ENCODE measurements around the gene TMEM134. TPM values are rescaled to one million over a fixed set of nuclear protein-coding genes. Genes with fewer than 3 reads are reported as not detected.

Gene TMEM134
- total RNA-seq, 1 donor from 2014 or later = 40.8 TPM

DNA sequence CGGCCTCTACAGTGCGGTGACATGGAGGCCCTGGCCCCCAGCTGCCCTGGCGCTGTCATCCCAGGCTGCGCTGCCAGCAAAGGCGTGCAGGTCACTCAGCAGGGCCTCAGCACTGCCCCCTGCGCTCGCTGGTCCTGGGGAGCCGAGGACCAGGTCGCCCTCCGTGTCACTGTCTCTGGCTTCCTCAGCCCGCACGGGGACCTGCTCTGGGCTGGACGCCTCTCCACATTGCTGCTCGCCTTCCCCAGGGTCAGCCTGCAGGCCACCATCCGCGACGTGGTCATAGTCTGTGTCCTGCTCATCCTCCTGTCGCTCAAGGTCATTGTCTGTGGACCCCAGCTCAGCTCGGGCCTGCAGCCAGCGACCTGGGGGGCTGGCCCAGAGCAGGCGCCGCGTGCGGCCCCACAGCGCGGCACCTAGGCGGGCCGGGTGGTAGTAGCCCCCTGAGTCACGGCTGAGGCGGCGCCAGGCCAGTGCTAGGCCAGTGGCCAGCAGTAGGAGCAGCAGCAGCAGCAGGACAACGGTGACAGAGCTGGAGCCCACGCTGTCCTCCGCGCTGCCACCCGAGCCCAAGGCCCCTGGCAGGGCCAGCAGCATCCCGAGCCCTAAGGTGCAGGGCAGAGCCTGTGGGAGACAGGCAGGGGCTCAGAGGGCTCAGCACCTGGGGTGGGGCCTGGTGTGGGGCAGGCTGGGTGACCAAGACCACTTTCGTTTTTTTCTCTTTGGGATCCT lies 33.2 kb downstream of the TMEM134 start:
- no peak overlapping the region for H3K4me3 Mint-ChIP-seq
- H3K36me3 Mint-ChIP-seq (ENCODE audit: low read depth) = peaks cover 3% of the 10 kb centered on the region
- no peaks in the 10 kb centered on the region for H3K9me3 Mint-ChIP-seq
- H3K4me1 Mint-ChIP-seq = no peaks in the 10 kb centered on the region
- no peak overlapping the region for H3K27ac Mint-ChIP-seq (ENCODE audit: unreplicated experiment)
- no peak for DNase-seq (ENCODE audit: low read depth, low spot score)
- no peaks in the 10 kb centered on the region for H3K27me3 Mint-ChIP-seq (ENCODE audit: low read depth)
- TF ChIP-seq, protein P1, sequence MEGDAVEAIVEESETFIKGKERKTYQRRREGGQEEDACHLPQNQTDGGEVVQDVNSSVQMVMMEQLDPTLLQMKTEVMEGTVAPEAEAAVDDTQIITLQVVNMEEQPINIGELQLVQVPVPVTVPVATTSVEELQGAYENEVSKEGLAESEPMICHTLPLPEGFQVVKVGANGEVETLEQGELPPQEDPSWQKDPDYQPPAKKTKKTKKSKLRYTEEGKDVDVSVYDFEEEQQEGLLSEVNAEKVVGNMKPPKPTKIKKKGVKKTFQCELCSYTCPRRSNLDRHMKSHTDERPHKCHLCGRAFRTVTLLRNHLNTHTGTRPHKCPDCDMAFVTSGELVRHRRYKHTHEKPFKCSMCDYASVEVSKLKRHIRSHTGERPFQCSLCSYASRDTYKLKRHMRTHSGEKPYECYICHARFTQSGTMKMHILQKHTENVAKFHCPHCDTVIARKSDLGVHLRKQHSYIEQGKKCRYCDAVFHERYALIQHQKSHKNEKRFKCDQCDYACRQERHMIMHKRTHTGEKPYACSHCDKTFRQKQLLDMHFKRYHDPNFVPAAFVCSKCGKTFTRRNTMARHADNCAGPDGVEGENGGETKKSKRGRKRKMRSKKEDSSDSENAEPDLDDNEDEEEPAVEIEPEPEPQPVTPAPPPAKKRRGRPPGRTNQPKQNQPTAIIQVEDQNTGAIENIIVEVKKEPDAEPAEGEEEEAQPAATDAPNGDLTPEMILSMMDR (conservative IDR thresholded peaks at IDR 0.05) = no peak

DNA sequence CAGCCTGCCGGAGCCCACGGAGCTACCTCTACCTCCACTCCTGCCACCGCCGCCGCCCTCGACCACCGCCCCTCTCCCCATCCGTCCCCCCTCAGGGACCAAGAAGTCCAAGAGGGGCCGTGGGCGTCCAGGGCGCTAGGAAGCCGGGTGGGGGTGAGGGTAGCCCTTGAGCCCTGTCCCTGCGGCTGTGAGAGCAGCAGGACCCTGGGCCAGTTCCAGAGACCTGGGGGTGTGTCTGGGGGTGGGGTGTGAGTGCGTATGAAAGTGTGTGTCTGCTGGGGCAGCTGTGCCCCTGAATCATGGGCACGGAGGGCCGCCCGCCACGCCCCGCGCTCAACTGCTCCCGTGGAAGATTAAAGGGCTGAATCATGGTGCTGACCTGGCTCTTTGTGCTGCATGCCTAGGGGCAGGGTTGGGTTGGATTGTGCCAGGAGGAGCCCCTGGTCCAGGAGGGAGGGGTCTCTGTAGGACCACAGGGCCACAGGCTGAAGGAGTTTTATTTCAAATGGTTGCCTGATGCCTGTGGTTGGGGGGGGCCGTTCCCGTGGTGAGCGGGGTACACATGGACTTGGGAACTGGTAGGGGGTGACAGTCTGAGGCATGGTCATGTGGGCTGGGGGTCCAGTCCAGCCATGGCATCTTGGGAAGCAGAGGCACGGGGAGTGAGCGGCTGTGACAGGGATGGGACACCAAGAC lies 33.9 kb downstream of the TMEM134 start:
- Mint-ChIP-seq H3K4me3 (no peak overlapping the region), H3K27me3 (ENCODE audit: low read depth) (no peaks in the 10 kb centered on the region), H3K27ac (ENCODE audit: unreplicated experiment) (peak overlapping the region; percentile 35), H3K9me3 (no peaks in the 10 kb centered on the region), H3K4me1 (no peaks in the 10 kb centered on the region), H3K36me3 (ENCODE audit: low read depth) (peaks cover 3% of the 10 kb centered on the region)
- TF ChIP-seq, protein P1 (conservative IDR thresholded peaks at IDR 0.05) = no peak
- DNase-seq (ENCODE audit: low read depth, low spot score) = no peak

DNA sequence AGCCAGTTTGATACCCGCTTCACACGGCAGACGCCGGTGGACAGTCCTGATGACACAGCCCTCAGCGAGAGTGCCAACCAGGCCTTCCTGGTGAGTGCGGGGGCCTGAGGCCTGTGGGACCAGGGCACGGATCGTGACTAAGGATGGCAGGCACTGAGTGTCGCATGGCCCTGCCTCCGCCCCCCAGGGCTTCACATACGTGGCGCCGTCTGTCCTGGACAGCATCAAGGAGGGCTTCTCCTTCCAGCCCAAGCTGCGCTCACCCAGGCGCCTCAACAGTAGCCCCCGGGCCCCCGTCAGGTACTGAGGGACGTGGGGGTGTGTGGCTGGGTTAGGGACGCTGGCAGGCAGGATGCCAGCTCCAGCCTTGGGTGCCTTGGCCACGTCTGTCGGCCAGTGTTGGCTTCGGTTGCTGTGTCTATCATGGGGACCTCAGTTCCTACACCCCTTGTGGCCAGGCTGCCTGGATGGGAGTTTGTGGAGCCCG lies 34.6 kb downstream of the TMEM134 start:
- H3K36me3 Mint-ChIP-seq (ENCODE audit: low read depth) = peaks cover 1% of the 10 kb centered on the region
- no peak overlapping the region for H3K4me3 Mint-ChIP-seq
- H3K27me3 Mint-ChIP-seq (ENCODE audit: low read depth) = no peaks in the 10 kb centered on the region

DNA sequence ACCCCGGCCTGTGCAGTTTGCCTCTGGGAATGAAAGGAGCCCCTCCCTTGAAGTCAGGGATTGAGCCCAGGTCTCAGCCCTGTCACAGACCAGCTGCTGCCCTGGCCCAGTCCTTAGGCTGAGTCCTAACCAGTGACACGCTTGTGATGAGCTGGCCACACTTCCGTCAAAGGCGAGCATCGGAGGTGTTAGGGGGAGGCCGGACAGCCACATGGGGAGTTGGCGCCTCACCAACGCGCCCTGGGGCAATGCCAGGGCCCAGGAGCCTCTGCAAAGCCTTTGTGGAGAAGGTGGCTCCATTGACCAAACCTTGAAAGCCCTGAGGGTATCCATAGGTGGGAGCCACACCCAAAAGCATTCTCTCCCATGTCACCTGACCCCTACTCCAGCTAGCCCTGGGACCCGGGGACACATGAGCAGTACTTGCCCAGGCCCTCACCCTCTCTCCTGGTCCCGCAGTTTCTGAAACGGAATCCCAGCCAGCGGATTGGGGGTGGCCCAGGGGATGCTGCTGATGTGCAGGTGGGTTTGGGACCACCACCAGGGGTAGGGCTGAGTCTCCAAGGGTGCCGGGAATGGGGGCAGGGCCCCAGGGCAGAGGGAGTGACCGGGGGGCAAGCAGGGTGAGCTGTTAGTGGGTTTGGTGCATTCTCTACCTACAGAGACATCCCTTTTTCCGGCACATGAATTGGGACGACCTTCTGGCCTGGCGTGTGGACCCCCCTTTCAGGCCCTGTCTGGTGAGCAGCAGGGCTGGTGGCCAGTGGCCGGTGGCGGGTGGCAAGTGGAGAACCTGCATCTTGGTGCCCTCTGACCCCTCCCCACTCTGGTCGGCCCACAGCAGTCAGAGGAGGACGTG lies 35.3 kb downstream of the TMEM134 start:
- TF ChIP-seq, protein P1 (conservative IDR thresholded peaks at IDR 0.05) = no peak
- H3K4me1 Mint-ChIP-seq = no peaks in the 10 kb centered on the region
- no peak for DNase-seq (ENCODE audit: low read depth, low spot score)
- no peaks in the 10 kb centered on the region for H3K36me3 Mint-ChIP-seq (ENCODE audit: low read depth)
- H3K4me3 Mint-ChIP-seq = peak overlapping the region; percentile 49
- no peak overlapping the region for H3K27ac Mint-ChIP-seq (ENCODE audit: unreplicated experiment)
- no peaks in the 10 kb centered on the region for H3K9me3 Mint-ChIP-seq
- no peaks in the 10 kb centered on the region for H3K27me3 Mint-ChIP-seq (ENCODE audit: low read depth)

More for the DNA sequence above, 34.6 kb downstream of the TMEM134 start:
- DNase-seq (ENCODE audit: low read depth, low spot score) = no peak
- H3K27ac Mint-ChIP-seq (ENCODE audit: unreplicated experiment) = no peak overlapping the region
- TF ChIP-seq, protein P1 (conservative IDR thresholded peaks at IDR 0.05) = no peak
- no peaks in the 10 kb centered on the region for H3K4me1 Mint-ChIP-seq
- H3K9me3 Mint-ChIP-seq = no peaks in the 10 kb centered on the region

DNA sequence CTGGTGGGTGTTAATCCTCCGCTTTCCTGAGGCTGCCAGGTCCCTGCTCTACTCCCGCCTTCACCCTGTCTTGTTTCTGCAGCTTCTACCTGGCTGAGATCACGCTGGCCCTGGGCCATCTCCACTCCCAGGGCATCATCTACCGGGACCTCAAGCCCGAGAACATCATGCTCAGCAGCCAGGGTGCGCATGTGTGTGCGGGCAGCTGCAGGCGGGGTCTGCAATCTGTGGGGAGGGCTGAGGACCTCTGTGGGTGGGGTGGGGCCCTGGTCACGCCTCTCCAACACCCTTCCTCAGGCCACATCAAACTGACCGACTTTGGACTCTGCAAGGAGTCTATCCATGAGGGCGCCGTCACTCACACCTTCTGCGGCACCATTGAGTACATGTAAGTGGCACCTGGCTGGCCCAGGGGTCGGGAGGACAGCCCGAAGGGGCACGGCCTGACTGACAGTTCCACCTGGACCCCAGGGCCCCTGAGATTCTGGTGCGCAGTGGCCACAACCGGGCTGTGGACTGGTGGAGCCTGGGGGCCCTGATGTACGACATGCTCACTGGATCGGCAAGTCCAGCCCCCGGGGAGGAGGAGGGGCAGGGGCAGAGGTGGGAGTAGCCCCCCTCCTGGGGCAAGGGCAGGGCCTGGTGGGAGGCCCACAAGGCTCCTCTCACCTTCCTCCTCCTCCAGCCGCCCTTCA lies 36.2 kb downstream of the TMEM134 start:
- Mint-ChIP-seq H3K36me3 (ENCODE audit: low read depth) (no peaks in the 10 kb centered on the region), H3K27ac (ENCODE audit: unreplicated experiment) (no peak overlapping the region), H3K9me3 (no peaks in the 10 kb centered on the region), H3K4me1 (peaks cover 5% of the 10 kb centered on the region), H3K4me3 (peak overlapping the region; percentile 81), H3K27me3 (ENCODE audit: low read depth) (no peaks in the 10 kb centered on the region)
- no peak for DNase-seq (ENCODE audit: low read depth, low spot score)
- TF ChIP-seq, protein P1 (conservative IDR thresholded peaks at IDR 0.05) = no peak

All from neural crest cell (in vitro differentiated cells).